Adipocyte (in vitro differentiated cells): ENCODE measurements around the gene NR6A1.

Experiments
- DNase-seq: peaks from one replicate; pipeline ENCODE4 v3.0.0-alpha.2; 2015; ENCODE audit warnings: low read depth
- H3K27me3 ChIP-seq: replicated peaks from 2 replicates; pipeline ENCODE4 v1.7.0; 2013; ENCODE audit warnings: mild to moderate bottlenecking, low read length, moderate library complexity; ENCODE audit not compliant: control insufficient read depth, insufficient read depth
- H3K36me3 ChIP-seq: 2 replicates; pipeline ENCODE4 v1.7.0; 2013; ENCODE audit warnings: low read length, mild to moderate bottlenecking, moderate library complexity; ENCODE audit not compliant: control insufficient read depth, insufficient read depth, severe bottlenecking
- H3K4me1 ChIP-seq: 2 replicates; pipeline ENCODE4 v1.7.0; 2013; ENCODE audit warnings: mild to moderate bottlenecking, low read length, moderate library complexity; ENCODE audit not compliant: control insufficient read depth, insufficient read depth
- H3K4me3 ChIP-seq: 2 replicates; pipeline ENCODE4 v1.7.0; 2013; ENCODE audit warnings: mild to moderate bottlenecking, low read length, moderate library complexity
- H3K9ac ChIP-seq: 2 replicates; pipeline ENCODE4 v1.7.0; 2013; ENCODE audit warnings: mild to moderate bottlenecking, low read length, moderate library complexity
- H3K9me3 ChIP-seq: 2 replicates; pipeline ENCODE4 v1.7.0; 2013; ENCODE audit warnings: mild to moderate bottlenecking, low read length, moderate library complexity; ENCODE audit not compliant: control insufficient read depth

NR6A1 gene

DNA sequence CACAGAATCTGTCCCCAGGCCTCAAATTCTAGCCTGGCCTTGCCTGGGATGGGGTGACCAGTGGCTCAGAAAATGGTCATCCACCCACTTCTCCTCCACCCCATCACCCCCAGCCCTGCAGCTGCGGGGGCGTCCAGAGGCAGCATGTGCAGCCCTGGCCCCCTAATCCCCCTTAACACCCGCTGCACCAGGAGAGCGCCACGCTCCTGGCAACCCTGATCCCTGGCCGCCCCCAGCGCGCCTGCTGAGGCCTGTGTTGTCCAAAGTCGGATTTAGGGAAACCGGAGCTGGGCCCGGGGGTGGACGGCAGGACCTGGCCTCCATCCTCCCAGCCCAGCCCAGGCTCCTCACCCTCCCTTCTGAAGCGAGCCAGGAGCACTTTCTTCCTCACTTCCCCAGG, 285.9 kb downstream of the NR6A1 start:
- Histone ChIP-seq H3K9ac (no peak overlapping the region), H3K36me3 (no peaks in the 10 kb centered on the region), H3K4me3 (no peak overlapping the region), H3K4me1 (no peaks in the 10 kb centered on the region), H3K27me3 (peaks cover 61% of the 10 kb centered on the region), H3K9me3 (peaks cover 3% of the 10 kb centered on the region)
- DNase-seq = no peak

DNA sequence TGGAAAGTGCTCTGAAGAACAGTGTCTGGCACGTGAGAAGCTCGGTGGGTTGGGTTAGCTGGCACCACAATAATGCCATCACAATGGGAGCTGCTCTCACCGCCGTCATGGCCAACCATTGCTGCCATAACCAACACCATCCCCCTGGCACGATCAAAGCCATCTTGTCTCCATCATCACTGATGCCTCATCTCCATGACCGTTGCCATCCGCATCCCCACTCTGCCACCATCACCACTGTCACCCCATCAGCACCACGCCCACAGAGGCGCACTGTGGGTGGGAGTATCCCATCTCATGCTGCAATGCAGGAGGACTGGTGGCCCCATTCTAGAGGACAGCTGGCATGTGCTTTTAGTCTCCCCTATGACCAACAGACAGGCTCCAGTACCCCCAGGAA, 287.6 kb downstream of the NR6A1 start:
- Histone ChIP-seq H3K27me3 (peaks cover 68% of the 10 kb centered on the region), H3K9ac (no peak overlapping the region), H3K36me3 (no peaks in the 10 kb centered on the region), H3K4me3 (no peak overlapping the region), H3K4me1 (no peaks in the 10 kb centered on the region), H3K9me3 (no peaks in the 10 kb centered on the region)
- no peak for DNase-seq

DNA sequence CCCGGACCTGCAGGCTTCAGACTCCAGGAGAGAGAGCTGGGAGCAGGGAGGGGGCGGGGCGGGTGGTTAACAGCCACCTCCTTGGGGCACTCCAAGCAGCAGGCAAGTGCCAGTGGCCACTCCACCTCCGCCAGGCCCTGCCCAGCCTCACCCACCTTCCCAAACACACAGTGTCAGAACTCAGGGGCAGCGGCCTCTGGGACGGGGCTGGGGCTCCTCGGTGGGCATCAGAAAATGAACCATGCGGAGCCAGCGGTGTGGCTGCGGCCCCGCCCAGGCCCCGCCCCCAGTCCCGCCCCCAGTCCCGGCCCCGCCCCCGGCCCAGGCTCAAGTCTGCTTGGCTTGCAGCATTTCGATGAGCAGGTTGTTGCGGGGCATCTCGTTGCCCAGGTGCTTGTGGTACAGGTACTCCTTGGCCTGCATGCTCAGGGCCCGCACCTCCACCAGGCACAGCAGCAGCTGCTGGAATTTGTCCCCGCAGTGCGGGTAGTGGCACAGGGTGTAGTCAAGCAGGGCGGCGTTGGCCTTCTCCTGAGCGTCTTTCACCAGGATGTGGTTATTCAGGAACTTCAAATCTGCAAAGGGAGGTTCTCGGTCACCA, 288.6 kb downstream of the NR6A1 start:
- Histone ChIP-seq H3K27me3 (peaks cover 71% of the 10 kb centered on the region), H3K9ac (no peak overlapping the region), H3K9me3 (no peaks in the 10 kb centered on the region), H3K36me3 (no peaks in the 10 kb centered on the region), H3K4me1 (no peaks in the 10 kb centered on the region), H3K4me3 (no peak overlapping the region)
- no peak for DNase-seq

GRCh38 chr9:124481115-124481514, 290.0 kb downstream of the NR6A1 start:
- Histone ChIP-seq H3K4me1 (no peaks in the 10 kb centered on the region), H3K9ac (no peak overlapping the region), H3K9me3 (no peaks in the 10 kb centered on the region), H3K27me3 (peaks cover 70% of the 10 kb centered on the region), H3K4me3 (no peak overlapping the region), H3K36me3 (no peaks in the 10 kb centered on the region)
- DNase-seq = no peak

GRCh38 chr9:124480621-124480981, 290.5 kb downstream of the NR6A1 start:
- H3K4me3 ChIP-seq = no peak overlapping the region
- no peaks in the 10 kb centered on the region for H3K36me3 ChIP-seq
- H3K9me3 ChIP-seq = no peaks in the 10 kb centered on the region
- no peaks in the 10 kb centered on the region for H3K4me1 ChIP-seq
- DNase-seq = peak; percentile 51
- peaks cover 73% of the 10 kb centered on the region for H3K27me3 ChIP-seq
- H3K9ac ChIP-seq = no peak overlapping the region

- Histone ChIP-seq H3K4me1 (no peaks in the 10 kb centered on the region), H3K4me3 (no peak overlapping the region), H3K36me3 (no peaks in the 10 kb centered on the region), H3K27me3 (peaks cover 75% of the 10 kb centered on the region), H3K9ac (no peak overlapping the region), H3K9me3 (no peaks in the 10 kb centered on the region)
- DNase-seq = no peak
These were observed 291.0 kb downstream of the NR6A1 start for GRCh38 chr9:124479947-124480620.

DNA sequence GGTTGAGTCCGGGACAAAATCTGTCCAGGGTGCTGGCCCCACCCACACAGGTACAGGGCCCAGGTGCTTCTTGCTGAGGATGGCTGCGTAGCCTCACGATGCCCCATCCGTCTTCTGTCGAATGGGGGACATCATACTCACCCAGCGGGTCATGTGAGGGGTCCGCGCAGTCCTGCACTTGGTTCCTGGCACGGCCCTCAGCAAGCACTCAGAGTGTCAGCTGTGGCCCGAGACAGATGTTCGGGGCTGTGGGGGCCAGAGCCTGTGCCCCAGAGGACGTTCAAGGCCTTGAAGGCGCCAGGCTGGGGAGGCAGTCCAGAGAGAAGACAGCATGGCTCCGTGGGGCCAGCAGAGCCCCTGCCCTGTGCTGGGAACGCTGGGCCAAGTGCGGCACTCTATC, 291.7 kb downstream of the NR6A1 start:
- Histone ChIP-seq H3K9ac (no peak overlapping the region), H3K36me3 (no peaks in the 10 kb centered on the region), H3K4me3 (no peak overlapping the region), H3K27me3 (peaks cover 76% of the 10 kb centered on the region), H3K9me3 (no peaks in the 10 kb centered on the region), H3K4me1 (no peaks in the 10 kb centered on the region)
- no peak for DNase-seq

GRCh38 chr9:124478354-124478753, 292.8 kb downstream of the NR6A1 start:
- no peaks in the 10 kb centered on the region for H3K9me3 ChIP-seq
- DNase-seq = no peak
- no peaks in the 10 kb centered on the region for H3K36me3 ChIP-seq
- peaks cover 71% of the 10 kb centered on the region for H3K27me3 ChIP-seq
- H3K9ac ChIP-seq = no peak overlapping the region
- H3K4me3 ChIP-seq = no peak overlapping the region
- no peaks in the 10 kb centered on the region for H3K4me1 ChIP-seq

GRCh38 chr9:124477648-124478285, 293.3 kb downstream of the NR6A1 start:
- DNase-seq = peak; percentile 22
- peaks cover 72% of the 10 kb centered on the region for H3K27me3 ChIP-seq
- H3K9me3 ChIP-seq = no peaks in the 10 kb centered on the region
- no peak overlapping the region for H3K4me3 ChIP-seq
- no peak overlapping the region for H3K9ac ChIP-seq
- no peaks in the 10 kb centered on the region for H3K36me3 ChIP-seq
- no peaks in the 10 kb centered on the region for H3K4me1 ChIP-seq

DNA sequence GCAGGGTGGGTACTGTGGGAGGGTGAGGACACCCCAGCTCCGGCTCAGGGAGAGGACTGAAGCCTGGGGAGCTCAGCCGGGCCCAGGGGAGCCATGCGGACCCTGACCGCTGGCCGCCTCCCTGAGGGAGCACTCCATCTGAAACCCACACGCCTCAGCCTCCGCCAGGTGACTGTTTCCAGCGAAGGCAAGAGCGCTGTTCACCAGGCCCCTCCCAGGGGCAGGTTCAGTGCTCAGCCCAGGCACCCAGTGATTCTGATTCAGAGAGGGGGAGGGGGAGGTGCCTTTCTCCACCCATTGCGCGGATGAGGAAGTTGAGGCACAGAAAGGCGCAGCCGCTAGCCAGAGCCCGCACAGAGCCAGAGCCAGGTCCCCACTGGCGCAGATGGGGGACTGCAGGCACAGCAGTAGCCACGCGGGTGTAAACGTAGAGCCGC, 293.9 kb downstream of the NR6A1 start:
- Histone ChIP-seq H3K27me3 (peaks cover 72% of the 10 kb centered on the region), H3K9me3 (no peaks in the 10 kb centered on the region), H3K4me3 (no peak overlapping the region), H3K4me1 (no peaks in the 10 kb centered on the region), H3K36me3 (no peaks in the 10 kb centered on the region), H3K9ac (no peak overlapping the region)
- DNase-seq = no peak

DNA sequence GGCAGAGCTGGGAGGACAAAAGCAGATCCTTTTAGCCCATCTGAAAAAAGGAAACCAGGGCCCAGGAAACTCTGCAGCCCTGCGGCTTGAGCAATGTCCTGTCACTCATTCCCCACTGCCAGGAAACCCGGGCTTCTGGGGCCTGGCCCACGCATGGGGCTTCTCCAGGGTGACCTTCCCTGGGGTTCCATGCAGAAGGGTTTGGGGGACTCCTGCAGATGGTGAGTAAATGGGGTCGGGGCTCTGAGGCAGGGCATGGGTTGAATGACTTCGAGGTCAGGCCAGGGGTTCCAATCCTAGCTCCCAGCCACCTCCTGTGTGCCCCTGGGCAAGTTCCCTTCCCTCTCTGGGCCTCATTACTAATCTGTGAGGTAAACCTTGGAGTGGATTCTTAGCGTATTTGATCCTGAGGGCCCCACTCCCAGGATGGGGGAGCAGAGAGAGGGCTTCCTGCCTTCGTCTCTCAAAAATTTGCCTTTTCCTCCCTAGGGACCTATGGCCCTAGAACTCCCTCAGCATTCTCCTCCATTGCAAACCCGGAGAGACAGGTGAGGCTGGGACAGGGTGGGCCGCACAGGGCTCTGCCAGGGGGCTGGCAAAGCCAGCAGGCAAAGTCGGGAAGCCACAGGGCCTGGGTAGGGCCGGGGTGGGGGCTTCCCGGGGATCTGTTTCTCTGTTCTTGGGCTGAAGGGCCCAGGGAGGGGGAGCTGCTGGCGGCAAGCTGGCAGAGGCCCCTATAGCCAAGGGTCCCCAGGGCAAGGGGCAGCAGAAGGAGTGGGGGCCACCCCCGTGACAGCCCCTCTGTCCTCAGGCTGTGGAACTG, 295.0 kb downstream of the NR6A1 start:
- Histone ChIP-seq H3K9ac (no peak overlapping the region), H3K36me3 (no peaks in the 10 kb centered on the region), H3K4me3 (no peak overlapping the region), H3K9me3 (no peaks in the 10 kb centered on the region), H3K4me1 (no peaks in the 10 kb centered on the region), H3K27me3 (peaks cover 78% of the 10 kb centered on the region)
- DNase-seq = no peak
